Tibial nerve (tissue), 4 donors: ENCODE results near the gene ATP6V0D1. TPM values are rescaled to one million over a fixed set of nuclear protein-coding genes. Genes with fewer than 3 reads are reported as not detected.

ENCODE experiments used
- DNase-seq, 2 donors: peaks; one replicate each; pipeline ENCODE4 v3.0.0-alpha.2; 2019; ENCODE audit warnings: low spot score in 2 of 2
- H3K27ac ChIP-seq, 4 donors: fragments of 200-600 bp; sonication (generic) in 3 of 4; one replicate each; pipeline ENCODE4 v1.5.1; 2017 to 2019; ENCODE audit warnings: mild to moderate bottlenecking in 1 of 4
- H3K27me3 ChIP-seq, 2 donors: fragments of 200-600 bp; sonication (generic) in 1 of 2; one replicate each; pipeline versions ENCODE4 v1.5.1 to v1.6.0; 2017 to 2019
- H3K36me3 ChIP-seq, 3 donors: fragments of 200-600 bp; sonication (generic); one replicate each; pipeline ENCODE4 v1.5.1; 2018 to 2019
- H3K4me1 ChIP-seq, 4 donors: fragments of 200-600 bp; sonication (generic) in 3 of 4; one replicate each; pipeline ENCODE4 v1.5.1; 2017 to 2019
- H3K4me3 ChIP-seq, 4 donors: fragments of 200-600 bp; sonication (generic) in 3 of 4; one replicate each; pipeline ENCODE4 v1.5.1; 2017 to 2019; ENCODE audit warnings: mild to moderate bottlenecking in 1 of 4, moderate library complexity in 1 of 4
- H3K9me3 ChIP-seq, 4 donors: fragments of 200-600 bp; sonication (generic) in 3 of 4; one replicate each; pipeline ENCODE4 v1.5.1; 2017 to 2019
- CTCF ChIP-seq, 5 experiments: fragments of 200-600 bp in 3 of 5; fragments of 450-650 bp in 2 of 5; sonication (generic) in 3 of 5; IDR thresholded peaks; one replicate each; pipeline ENCODE4 v1.5.1; 2016 to 2019; ENCODE audit warnings: antibody characterized with exemption in 5 of 5, mild to moderate bottlenecking in 3 of 5, moderate library complexity in 2 of 5
- EP300 ChIP-seq, 2 donors: sonication (generic); formaldehyde crosslinking; IDR thresholded peaks; one replicate each; pipeline ENCODE4 v1.6.1; 2017; ENCODE audit warnings: antibody characterized with exemption in 2 of 2, mild to moderate bottlenecking in 1 of 2
- POLR2A ChIP-seq, 2 donors: fragments of 450-650 bp; IDR thresholded peaks; one replicate each; pipeline ENCODE4 v1.6.1; 2017; ENCODE audit warnings: antibody characterized with exemption in 2 of 2, mild to moderate bottlenecking in 2 of 2, moderate library complexity in 2 of 2
- WGBS, 2 donors: methylation state at CpG; one replicate each; pipeline ENCODE4 v1.1.5; 2018; 5-methylcytosine and 5-hydroxymethylcytosine counted together
- total RNA-seq, 4 donors: library from RNA; depleted of rRNA; stranded (reverse); fragments of >200 nt; gene quantifications; one replicate each; pipeline ENCODE4 v1.1.0, GENCODE V29; 2016

The ATP6V0D1 gene
- total RNA-seq, 4 donors from 2014 or later, result 55.1 to 113 (median 73.7) TPM

GRCh38 chr16:67445126-67445426 is 35.9 kb downstream of the ATP6V0D1 start:
- 81 to 89% methylated on average over 7 of the region's 7 CpGs for WGBS, 2 donors
- H3K4me1 ChIP-seq, result peaks cover 0 to 73% (median 44%) of the 10 kb centered on the region in 4 donors
- DNase-seq, result no peak
- no peaks in the 10 kb centered on the region for H3K9me3 ChIP-seq
- H3K36me3 ChIP-seq, result peaks cover 0 to 37% (median 3%) of the 10 kb centered on the region in 3 donors
- H3K4me3 ChIP-seq, result no peak overlapping the region
- no peak for TF ChIP-seq EP300 (IDR thresholded peaks at IDR 0.05)
- TF ChIP-seq CTCF (IDR thresholded peaks at IDR 0.05), result no peak
- no peak for TF ChIP-seq POLR2A (IDR thresholded peaks at IDR 0.05)
- peak overlapping the region in 2 of 4 donors; percentile 50 to 70 for H3K27ac ChIP-seq
- no peaks in the 10 kb centered on the region for H3K27me3 ChIP-seq

GRCh38 chr16:67444259-67445125 is 36.5 kb downstream of the ATP6V0D1 start:
- no peak for DNase-seq
- TF ChIP-seq EP300 (IDR thresholded peaks at IDR 0.05), result no peak
- no peak for TF ChIP-seq POLR2A (IDR thresholded peaks at IDR 0.05)
- TF ChIP-seq CTCF (IDR thresholded peaks at IDR 0.05), result no peak
- Histone ChIP-seq H3K27me3 (no peaks in the 10 kb centered on the region), H3K4me1 (peaks cover 0 to 67% (median 41%) of the 10 kb centered on the region in 4 donors), H3K9me3 (no peaks in the 10 kb centered on the region), H3K4me3 (no peak overlapping the region), H3K36me3 (peaks cover 0 to 43% (median 3%) of the 10 kb centered on the region in 3 donors), H3K27ac (peak overlapping the region in 3 of 4 donors; percentile 29 to 72 (median 71))
- WGBS, 2 donors, result 76 to 77% methylated on average over 20 to 21 of the region's 22 CpGs

GRCh38 chr16:67443265-67443664 is 37.7 kb downstream of the ATP6V0D1 start:
- Histone ChIP-seq H3K36me3 (peaks cover 0 to 48% (median 3%) of the 10 kb centered on the region in 3 donors), H3K4me3 (no peak overlapping the region), H3K4me1 (peaks cover 0 to 65% (median 40%) of the 10 kb centered on the region in 4 donors), H3K27me3 (no peaks in the 10 kb centered on the region), H3K9me3 (no peaks in the 10 kb centered on the region), H3K27ac (peak overlapping the region in 3 of 4 donors; percentile 35 to 72 (median 71))
- TF ChIP-seq EP300 (IDR thresholded peaks at IDR 0.05) (peak in 1 of 2 donors; percentile 67), CTCF (IDR thresholded peaks at IDR 0.05) (no peak)
- 34 to 42% methylated on average over 5 to 6 of the region's 6 CpGs for WGBS, 2 donors
- DNase-seq, result peak; percentile 50 to 80

GRCh38 chr16:67442581-67443255 is 38.2 kb downstream of the ATP6V0D1 start:
- DNase-seq, result no peak
- Histone ChIP-seq H3K27me3 (no peaks in the 10 kb centered on the region), H3K27ac (peak overlapping the region in 3 of 4 donors; percentile 35 to 72 (median 56)), H3K9me3 (no peaks in the 10 kb centered on the region), H3K4me3 (no peak overlapping the region), H3K4me1 (peaks cover 0 to 61% (median 40%) of the 10 kb centered on the region in 4 donors), H3K36me3 (peaks cover 0 to 54% (median 3%) of the 10 kb centered on the region in 3 donors)
- no peak for TF ChIP-seq CTCF (IDR thresholded peaks at IDR 0.05)
- no peak for TF ChIP-seq POLR2A (IDR thresholded peaks at IDR 0.05)
- TF ChIP-seq EP300 (IDR thresholded peaks at IDR 0.05), result no peak
- 70 to 72% methylated on average over 8 to 13 of the region's 13 CpGs for WGBS, 2 donors

GRCh38 chr16:67441907-67442306 is 39.0 kb downstream of the ATP6V0D1 start:
- TF ChIP-seq EP300 (IDR thresholded peaks at IDR 0.05) (no peak), POLR2A (IDR thresholded peaks at IDR 0.05) (no peak), CTCF (IDR thresholded peaks at IDR 0.05) (no peak)
- no peak for DNase-seq
- 68 to 70% methylated on average over 5 of the region's 5 CpGs for WGBS, 2 donors
- Histone ChIP-seq H3K27ac (peak overlapping the region in 1 of 4 donors; percentile 28), H3K27me3 (no peaks in the 10 kb centered on the region), H3K36me3 (peaks cover 0 to 62% (median 3%) of the 10 kb centered on the region in 3 donors), H3K4me3 (no peak overlapping the region), H3K4me1 (peaks cover 0 to 53% (median 32%) of the 10 kb centered on the region in 4 donors), H3K9me3 (no peaks in the 10 kb centered on the region)
